ENCODE measurements around the gene MTERF4.
A peak's percentile ranks its signal among the peaks of the same experiment; 100 is the strongest.

The MTERF4 gene

GRCh38 chr2:241102239-241102803 lies at the start of gene MTERF4:
TSS of gene MTERF4 (minus strand) at chr2:241102287. CDS start at chr2:241102273, 14 bp downstream.
- peak; percentile 84 for DNase-seq

GRCh38 chr2:241150660-241151530 lies 48.8 kb upstream of the MTERF4 start:
- DNase-seq = no peak

GRCh38 chr2:241149925-241150659 lies 48.0 kb upstream of the MTERF4 start, which contains the start of gene PPP1R7:
TSS of gene PPP1R7 (plus strand) at chr2:241150467. CDS start at chr2:241150496, 29 bp downstream.
- peak; percentile 95 for DNase-seq

GRCh38 chr2:241149675-241149924 lies 47.5 kb upstream of the MTERF4 start:
- DNase-seq = no peak

GRCh38 chr2:241148891-241149674 lies 47.0 kb upstream of the MTERF4 start, which contains the start of gene PASK:
TSS of gene PASK (minus strand) at chr2:241149472. CDS start at chr2:241143032, 6,440 bp downstream.
- peak; percentile 94 for DNase-seq

GRCh38 chr2:241148239-241148638 lies 46.2 kb upstream of the MTERF4 start:
- no peak for DNase-seq

- DNase-seq = no peak
These were observed 45.2 kb upstream of the MTERF4 start for GRCh38 chr2:241147336-241147735.

- DNase-seq = no peak
These were observed 44.2 kb upstream of the MTERF4 start for GRCh38 chr2:241146286-241146685.

- no peak for DNase-seq
These were observed 40.5 kb upstream of the MTERF4 start for GRCh38 chr2:241142593-241142992.

GRCh38 chr2:241142063-241142462 lies 40.0 kb upstream of the MTERF4 start:
- no peak for DNase-seq

- no peak for DNase-seq
These were observed 39.2 kb upstream of the MTERF4 start for GRCh38 chr2:241141214-241141770.

- no peak for DNase-seq
These were observed 38.4 kb upstream of the MTERF4 start for GRCh38 chr2:241140445-241140840.

- no peak for DNase-seq
These were observed 37.7 kb upstream of the MTERF4 start for GRCh38 chr2:241139531-241140444.

GRCh38 chr2:241138471-241138870 lies 36.4 kb upstream of the MTERF4 start:
- no peak for DNase-seq

GRCh38 chr2:241137276-241138190 lies 35.4 kb upstream of the MTERF4 start:
- DNase-seq = no peak

GRCh38 chr2:241136661-241137260 lies 34.7 kb upstream of the MTERF4 start:
- no peak for DNase-seq

GRCh38 chr2:241136191-241136590 lies 34.1 kb upstream of the MTERF4 start:
- DNase-seq = no peak

GRCh38 chr2:241135737-241136136 lies 33.6 kb upstream of the MTERF4 start:
- DNase-seq = no peak

GRCh38 chr2:241134711-241135110 lies 32.6 kb upstream of the MTERF4 start:
- no peak for DNase-seq

- DNase-seq = no peak
These were observed 31.3 kb upstream of the MTERF4 start for GRCh38 chr2:241133436-241133820.

Data from stimulated activated naive CD4-positive, alpha-beta T cell treated with Interleukin-2 at 50 U/mL for 16 hours (primary cell).